ENCODE data around the gene NPTN.

The NPTN gene

DNA sequence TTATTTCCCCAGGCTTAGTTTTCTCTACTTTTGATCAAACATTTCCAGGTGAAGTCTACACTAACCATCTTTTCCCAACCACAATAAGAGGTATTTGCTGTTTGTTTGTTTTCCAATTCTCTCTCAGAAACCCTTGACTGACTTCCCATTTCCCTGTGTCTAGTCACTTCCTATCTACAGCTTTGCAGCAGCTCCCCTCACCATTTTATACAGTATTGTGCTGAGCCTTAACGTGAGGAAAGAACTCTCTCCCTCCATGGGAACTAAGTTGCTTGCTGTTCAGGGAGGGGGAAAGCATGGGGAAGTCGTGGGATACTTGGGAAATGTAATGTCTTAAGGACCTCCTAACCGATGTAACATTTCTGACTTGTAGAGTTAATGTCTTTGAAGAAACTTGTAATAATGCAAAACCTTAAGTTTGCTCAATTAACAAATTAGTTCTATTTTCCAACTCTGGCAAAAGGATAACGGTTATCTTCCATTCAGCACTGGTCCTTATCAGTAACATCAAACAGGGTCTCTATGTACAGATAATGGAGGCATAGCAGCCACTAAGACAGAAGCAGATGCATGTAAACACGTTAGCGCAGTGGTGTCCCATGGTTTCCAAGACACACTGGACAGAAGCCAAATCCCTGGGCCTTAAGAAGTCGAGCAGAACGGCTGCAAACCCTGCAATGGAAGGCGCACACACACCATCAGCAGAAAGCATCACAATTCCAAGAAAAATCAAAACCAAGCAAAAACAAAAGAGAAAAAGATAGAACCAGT, 39.7 kb downstream of the NPTN start:
- no peak for ATAC-seq
- TF ChIP-seq ARNTL (CRISPR knock-in tag; IDR thresholded peaks at IDR 0.05; ENCODE audit: borderline replicate concordance, low read depth), result no peak
- peak; percentile 65; the same call in 1 of the 2 replicates for TF ChIP-seq TCF4 (CRISPR knock-in tag; IDR thresholded peaks at IDR 0.05; ENCODE audit: borderline replicate concordance)

DNA sequence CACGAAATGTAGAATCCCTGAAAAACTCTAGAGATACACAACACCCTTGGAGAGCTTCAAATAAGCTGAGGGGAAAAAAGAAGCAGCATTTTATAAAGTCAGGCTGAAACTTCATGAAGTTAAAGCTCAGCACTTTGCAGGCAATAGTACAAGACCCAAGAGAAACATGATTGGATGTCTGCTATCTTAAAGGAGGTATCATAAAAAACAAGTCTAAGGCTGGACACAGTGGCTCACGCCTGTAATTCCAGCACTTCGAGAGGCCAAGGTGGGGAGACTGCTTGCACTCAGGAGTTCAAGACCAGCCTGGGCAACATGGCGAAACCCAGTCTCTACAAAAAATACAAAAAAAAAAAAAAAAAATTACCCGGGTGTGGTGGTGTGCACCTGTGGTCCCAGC, 42.9 kb downstream of the NPTN start:
- no peak for TF ChIP-seq TOX (CRISPR knock-in tag; IDR thresholded peaks at IDR 0.05; ENCODE audit: borderline replicate concordance)
- TF ChIP-seq CSDC2 (CRISPR knock-in tag; IDR thresholded peaks at IDR 0.05), result no peak
- TF ChIP-seq ZFP3 (CRISPR knock-in tag; IDR thresholded peaks at IDR 0.05), result no peak
- no peak for TF ChIP-seq SNAI2 (CRISPR knock-in tag; IDR thresholded peaks at IDR 0.05)
- TF ChIP-seq ZNF565 (CRISPR knock-in tag; conservative IDR thresholded peaks at IDR 0.05; ENCODE audit: low read depth), result no peak
- TF ChIP-seq OSR1 (CRISPR knock-in tag; IDR thresholded peaks at IDR 0.05), result no peak
- TF ChIP-seq, protein P1, sequence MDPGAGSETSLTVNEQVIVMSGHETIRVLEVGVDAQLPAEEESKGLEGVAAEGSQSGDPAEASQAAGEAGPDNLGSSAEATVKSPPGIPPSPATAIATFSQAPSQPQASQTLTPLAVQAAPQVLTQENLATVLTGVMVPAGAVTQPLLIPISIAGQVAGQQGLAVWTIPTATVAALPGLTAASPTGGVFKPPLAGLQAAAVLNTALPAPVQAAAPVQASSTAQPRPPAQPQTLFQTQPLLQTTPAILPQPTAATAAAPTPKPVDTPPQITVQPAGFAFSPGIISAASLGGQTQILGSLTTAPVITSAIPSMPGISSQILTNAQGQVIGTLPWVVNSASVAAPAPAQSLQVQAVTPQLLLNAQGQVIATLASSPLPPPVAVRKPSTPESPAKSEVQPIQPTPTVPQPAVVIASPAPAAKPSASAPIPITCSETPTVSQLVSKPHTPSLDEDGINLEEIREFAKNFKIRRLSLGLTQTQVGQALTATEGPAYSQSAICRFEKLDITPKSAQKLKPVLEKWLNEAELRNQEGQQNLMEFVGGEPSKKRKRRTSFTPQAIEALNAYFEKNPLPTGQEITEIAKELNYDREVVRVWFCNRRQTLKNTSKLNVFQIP (CRISPR knock-in tag; IDR thresholded peaks at IDR 0.05; ENCODE audit: borderline replicate concordance, low read depth), result no peak
- TF ChIP-seq GLIS3 (CRISPR knock-in tag; IDR thresholded peaks at IDR 0.05), result no peak
- TF ChIP-seq, protein P2, sequence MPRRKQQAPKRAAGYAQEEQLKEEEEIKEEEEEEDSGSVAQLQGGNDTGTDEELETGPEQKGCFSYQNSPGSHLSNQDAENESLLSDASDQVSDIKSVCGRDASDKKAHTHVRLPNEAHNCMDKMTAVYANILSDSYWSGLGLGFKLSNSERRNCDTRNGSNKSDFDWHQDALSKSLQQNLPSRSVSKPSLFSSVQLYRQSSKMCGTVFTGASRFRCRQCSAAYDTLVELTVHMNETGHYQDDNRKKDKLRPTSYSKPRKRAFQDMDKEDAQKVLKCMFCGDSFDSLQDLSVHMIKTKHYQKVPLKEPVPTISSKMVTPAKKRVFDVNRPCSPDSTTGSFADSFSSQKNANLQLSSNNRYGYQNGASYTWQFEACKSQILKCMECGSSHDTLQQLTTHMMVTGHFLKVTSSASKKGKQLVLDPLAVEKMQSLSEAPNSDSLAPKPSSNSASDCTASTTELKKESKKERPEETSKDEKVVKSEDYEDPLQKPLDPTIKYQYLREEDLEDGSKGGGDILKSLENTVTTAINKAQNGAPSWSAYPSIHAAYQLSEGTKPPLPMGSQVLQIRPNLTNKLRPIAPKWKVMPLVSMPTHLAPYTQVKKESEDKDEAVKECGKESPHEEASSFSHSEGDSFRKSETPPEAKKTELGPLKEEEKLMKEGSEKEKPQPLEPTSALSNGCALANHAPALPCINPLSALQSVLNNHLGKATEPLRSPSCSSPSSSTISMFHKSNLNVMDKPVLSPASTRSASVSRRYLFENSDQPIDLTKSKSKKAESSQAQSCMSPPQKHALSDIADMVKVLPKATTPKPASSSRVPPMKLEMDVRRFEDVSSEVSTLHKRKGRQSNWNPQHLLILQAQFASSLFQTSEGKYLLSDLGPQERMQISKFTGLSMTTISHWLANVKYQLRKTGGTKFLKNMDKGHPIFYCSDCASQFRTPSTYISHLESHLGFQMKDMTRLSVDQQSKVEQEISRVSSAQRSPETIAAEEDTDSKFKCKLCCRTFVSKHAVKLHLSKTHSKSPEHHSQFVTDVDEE (CRISPR knock-in tag; IDR thresholded peaks at IDR 0.05), result no peak
- no peak for TF ChIP-seq ZC3H10 (CRISPR knock-in tag; IDR thresholded peaks at IDR 0.05)
- no peak for TF ChIP-seq ESRRG (CRISPR knock-in tag; IDR thresholded peaks at IDR 0.05)
- TF ChIP-seq PATZ1 (CRISPR knock-in tag; IDR thresholded peaks at IDR 0.05; ENCODE audit: borderline replicate concordance), result no peak
- no peak for TF ChIP-seq PPARA (CRISPR knock-in tag; IDR thresholded peaks at IDR 0.05; ENCODE audit: borderline replicate concordance)
- no peak for ATAC-seq

GRCh38 chr15:73589766-73590165, 43.4 kb downstream of the NPTN start:
- no peak for ATAC-seq

More at GRCh38 chr15:73589766-73590165, 43.4 kb downstream of the NPTN start:
- TF ChIP-seq SNAI2 (CRISPR knock-in tag; IDR thresholded peaks at IDR 0.05) (no peak), PATZ1 (CRISPR knock-in tag; IDR thresholded peaks at IDR 0.05; ENCODE audit: borderline replicate concordance) (no peak), ZNF70 (CRISPR knock-in tag; IDR thresholded peaks at IDR 0.05) (no peak), ARNTL (CRISPR knock-in tag; IDR thresholded peaks at IDR 0.05; ENCODE audit: borderline replicate concordance, low read depth) (no peak), ZFP30 (CRISPR knock-in tag; IDR thresholded peaks at IDR 0.05) (no peak), ESRRG (CRISPR knock-in tag; IDR thresholded peaks at IDR 0.05) (no peak), ZNF565 (CRISPR knock-in tag; conservative IDR thresholded peaks at IDR 0.05; ENCODE audit: low read depth) (no peak), GLIS3 (CRISPR knock-in tag; IDR thresholded peaks at IDR 0.05) (no peak), CSDC2 (CRISPR knock-in tag; IDR thresholded peaks at IDR 0.05) (no peak), ZC3H10 (CRISPR knock-in tag; IDR thresholded peaks at IDR 0.05) (no peak), ZFP3 (CRISPR knock-in tag; IDR thresholded peaks at IDR 0.05) (no peak), BACH2 (CRISPR knock-in tag; IDR thresholded peaks at IDR 0.05; ENCODE audit: borderline replicate concordance) (no peak), TCF4 (CRISPR knock-in tag; IDR thresholded peaks at IDR 0.05; ENCODE audit: borderline replicate concordance) (no peak), OSR1 (CRISPR knock-in tag; IDR thresholded peaks at IDR 0.05) (no peak), ISL1 (CRISPR knock-in tag; IDR thresholded peaks at IDR 0.05) (no peak), TOX (CRISPR knock-in tag; IDR thresholded peaks at IDR 0.05; ENCODE audit: borderline replicate concordance) (no peak)
- TF ChIP-seq, protein P1 (CRISPR knock-in tag; IDR thresholded peaks at IDR 0.05; ENCODE audit: borderline replicate concordance, low read depth), result no peak
